ENCODE results near the gene PPM1H.

The PPM1H gene

GRCh38 chr12:62873116-62873825, 61.7 kb downstream of the PPM1H start:
- DNase-seq (ENCODE audit: low spot score), result no peak

- DNase-seq (ENCODE audit: low spot score), result no peak
Measured at GRCh38 chr12:62868820-62869219, 66.1 kb downstream of the PPM1H start.

- DNase-seq (ENCODE audit: low spot score), result no peak
Measured at GRCh38 chr12:62866451-62867082, 68.4 kb downstream of the PPM1H start.

- DNase-seq (ENCODE audit: low spot score), result no peak
Measured at GRCh38 chr12:62865937-62866336, 69.0 kb downstream of the PPM1H start.

- no peak for DNase-seq (ENCODE audit: low spot score)
Measured at GRCh38 chr12:62865065-62865464, 69.9 kb downstream of the PPM1H start.

- DNase-seq (ENCODE audit: low spot score), result peak; percentile 15
Measured at GRCh38 chr12:62862259-62862881, 72.6 kb downstream of the PPM1H start.

- no peak for DNase-seq (ENCODE audit: low spot score)
Measured at GRCh38 chr12:62861586-62861985, 73.4 kb downstream of the PPM1H start.

GRCh38 chr12:62860501-62861411, 74.2 kb downstream of the PPM1H start:
- DNase-seq (ENCODE audit: low spot score), result no peak

- DNase-seq (ENCODE audit: low spot score), result no peak
Measured at GRCh38 chr12:62860020-62860419, 74.9 kb downstream of the PPM1H start.

- no peak for DNase-seq (ENCODE audit: low spot score)
Measured at GRCh38 chr12:62859321-62859737, 75.6 kb downstream of the PPM1H start.

- no peak for DNase-seq (ENCODE audit: low spot score)
Measured at GRCh38 chr12:62856454-62856853, 78.5 kb downstream of the PPM1H start.

- DNase-seq (ENCODE audit: low spot score), result no peak
Measured at GRCh38 chr12:62854024-62854423, 80.9 kb downstream of the PPM1H start.

- DNase-seq (ENCODE audit: low spot score), result no peak
Measured at GRCh38 chr12:62849398-62849797, 85.6 kb downstream of the PPM1H start.

GRCh38 chr12:62848418-62848817, 86.5 kb downstream of the PPM1H start:
- DNase-seq (ENCODE audit: low spot score), result peak; percentile 28

- no peak for DNase-seq (ENCODE audit: low spot score)
Measured at GRCh38 chr12:62847709-62848108, 87.2 kb downstream of the PPM1H start.

GRCh38 chr12:62846491-62846890, 88.5 kb downstream of the PPM1H start:
- no peak for DNase-seq (ENCODE audit: low spot score)

- DNase-seq (ENCODE audit: low spot score), result no peak
Measured at GRCh38 chr12:62844915-62845314, 90.0 kb downstream of the PPM1H start.

- DNase-seq (ENCODE audit: low spot score), result no peak
Measured at GRCh38 chr12:62843716-62844115, 91.2 kb downstream of the PPM1H start.

- DNase-seq (ENCODE audit: low spot score), result no peak
Measured at GRCh38 chr12:62841846-62842245, 93.1 kb downstream of the PPM1H start.

GRCh38 chr12:62840806-62841205, 94.1 kb downstream of the PPM1H start:
- no peak for DNase-seq (ENCODE audit: low spot score)

- no peak for DNase-seq (ENCODE audit: low spot score)
Measured at GRCh38 chr12:62839869-62840660, 94.9 kb downstream of the PPM1H start.

All from COLO829 (cell line).